Bronchial epithelial cell (primary cell): ENCODE measurements around the gene CD163L1. TPM values are rescaled to one million over a fixed set of nuclear protein-coding genes. Genes with fewer than 3 reads are reported as not detected.

ENCODE experiments used
- DNase-seq: peaks from one replicate; pipeline ENCODE4 v3.0.0-alpha.2; 2010; ENCODE audit warnings: low read depth
- FAIRE-seq: peaks from 2 replicates; lab custom pipeline; 2011; peaks lifted over from hg19 to GRCh38; lab: Jason Lieb, UNC
- H3K27me3 ChIP-seq: 2 replicates; pipeline ENCODE4 v1.5.1; 2011; ENCODE audit warnings: low read length; ENCODE audit not compliant: control insufficient read depth, insufficient read depth
- H3K36me3 ChIP-seq: 2 replicates; pipeline ENCODE4 v1.5.1; 2011; ENCODE audit warnings: low read length; ENCODE audit not compliant: control insufficient read depth, insufficient read depth
- H3K4me3 ChIP-seq: 2 replicates; pipeline ENCODE4 v1.5.1; 2011; ENCODE audit warnings: mild to moderate bottlenecking, low read depth, low read length, control low read depth
- total RNA-seq: library from RNA; depleted of rRNA; stranded (reverse); fragments of >200 nt; gene quantifications from 2 replicates; pipeline ENCODE4 v1.2.1, GENCODE V29; 2014
- TF ChIP-seq, protein P1 (sequence below): IDR thresholded peaks from 2 replicates; pipeline ENCODE4 v1.5.1; 2011; ENCODE audit warnings: mild to moderate bottlenecking, moderate library complexity, low read length, control low read depth, inconsistent platforms; ENCODE audit not compliant: insufficient read depth, severe bottlenecking

CD163L1 gene
- total RNA-seq, 1 donor from 2014 or later = not detected

DNA sequence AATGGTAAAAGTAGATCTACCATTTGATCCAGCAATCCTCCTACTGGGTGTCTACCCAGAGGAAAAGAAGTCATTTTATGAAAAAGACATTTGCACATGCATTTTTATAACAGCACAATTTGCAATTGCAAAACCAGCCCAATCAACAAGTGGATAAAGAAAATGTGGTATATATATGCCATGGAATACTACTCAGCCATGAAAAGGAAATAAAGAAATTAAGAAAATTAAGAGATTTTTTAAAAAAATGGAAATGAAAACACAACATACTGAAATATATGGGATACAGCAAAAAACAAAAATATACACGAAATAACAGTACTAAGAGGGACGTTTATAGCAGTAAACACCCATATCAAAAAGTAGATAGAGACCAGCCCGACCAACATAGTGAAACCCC lies 81.2 kb downstream of the CD163L1 start:
- DNase-seq (no peak), FAIRE-seq (no peak)
- H3K36me3 ChIP-seq = no peaks in the 10 kb centered on the region
- H3K4me3 ChIP-seq = no peak overlapping the region
- TF ChIP-seq, protein P1, sequence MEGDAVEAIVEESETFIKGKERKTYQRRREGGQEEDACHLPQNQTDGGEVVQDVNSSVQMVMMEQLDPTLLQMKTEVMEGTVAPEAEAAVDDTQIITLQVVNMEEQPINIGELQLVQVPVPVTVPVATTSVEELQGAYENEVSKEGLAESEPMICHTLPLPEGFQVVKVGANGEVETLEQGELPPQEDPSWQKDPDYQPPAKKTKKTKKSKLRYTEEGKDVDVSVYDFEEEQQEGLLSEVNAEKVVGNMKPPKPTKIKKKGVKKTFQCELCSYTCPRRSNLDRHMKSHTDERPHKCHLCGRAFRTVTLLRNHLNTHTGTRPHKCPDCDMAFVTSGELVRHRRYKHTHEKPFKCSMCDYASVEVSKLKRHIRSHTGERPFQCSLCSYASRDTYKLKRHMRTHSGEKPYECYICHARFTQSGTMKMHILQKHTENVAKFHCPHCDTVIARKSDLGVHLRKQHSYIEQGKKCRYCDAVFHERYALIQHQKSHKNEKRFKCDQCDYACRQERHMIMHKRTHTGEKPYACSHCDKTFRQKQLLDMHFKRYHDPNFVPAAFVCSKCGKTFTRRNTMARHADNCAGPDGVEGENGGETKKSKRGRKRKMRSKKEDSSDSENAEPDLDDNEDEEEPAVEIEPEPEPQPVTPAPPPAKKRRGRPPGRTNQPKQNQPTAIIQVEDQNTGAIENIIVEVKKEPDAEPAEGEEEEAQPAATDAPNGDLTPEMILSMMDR = no peak
- no peaks in the 10 kb centered on the region for H3K27me3 ChIP-seq

DNA sequence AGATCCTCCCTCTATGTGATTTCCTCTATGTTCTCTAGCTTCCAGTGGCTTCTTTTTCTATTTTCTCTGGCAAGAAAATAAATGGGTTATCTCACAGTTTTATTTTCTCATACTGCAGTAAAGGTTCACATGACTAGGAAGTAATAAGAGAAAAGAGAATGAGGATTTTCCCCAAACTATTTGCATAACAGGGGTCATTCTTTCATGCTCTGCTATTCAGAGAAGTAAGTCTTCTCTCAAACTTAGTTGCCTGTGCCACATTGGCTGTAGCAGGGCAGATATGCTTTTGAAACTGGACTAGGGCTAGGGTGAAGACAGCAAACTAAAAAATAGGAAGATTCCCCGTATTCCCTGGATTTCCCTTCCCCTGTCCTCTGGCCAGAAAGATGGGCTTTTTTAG lies 82.7 kb downstream of the CD163L1 start:
- TF ChIP-seq, protein P1 = no peak
- Histone ChIP-seq H3K27me3 (no peaks in the 10 kb centered on the region), H3K4me3 (no peak overlapping the region), H3K36me3 (no peaks in the 10 kb centered on the region)
- DNase-seq (no peak), FAIRE-seq (no peak)

DNA sequence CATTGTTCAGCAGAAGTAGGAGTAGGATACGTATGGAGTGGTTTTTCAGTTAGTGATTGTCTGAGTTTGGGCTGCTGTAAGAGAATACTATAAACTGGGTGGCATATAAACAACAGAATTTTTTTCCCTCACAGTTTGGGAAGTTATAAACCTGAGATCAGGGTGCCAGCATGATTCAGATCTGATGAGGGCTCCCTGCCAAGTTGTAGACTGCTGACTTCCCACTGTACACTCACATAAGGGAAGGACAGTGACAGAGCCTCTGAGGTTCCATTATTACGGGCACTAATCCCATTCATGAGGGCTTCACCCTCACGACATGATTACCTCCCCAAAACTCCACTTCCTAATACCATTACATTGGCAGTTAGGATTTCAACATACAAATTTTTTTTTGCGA lies 89.4 kb downstream of the CD163L1 start:
- no peak for FAIRE-seq
- peak; percentile 32 for DNase-seq
- Histone ChIP-seq H3K4me3 (no peak overlapping the region), H3K27me3 (no peaks in the 10 kb centered on the region), H3K36me3 (no peaks in the 10 kb centered on the region)
- TF ChIP-seq, protein P1 = no peak

DNA sequence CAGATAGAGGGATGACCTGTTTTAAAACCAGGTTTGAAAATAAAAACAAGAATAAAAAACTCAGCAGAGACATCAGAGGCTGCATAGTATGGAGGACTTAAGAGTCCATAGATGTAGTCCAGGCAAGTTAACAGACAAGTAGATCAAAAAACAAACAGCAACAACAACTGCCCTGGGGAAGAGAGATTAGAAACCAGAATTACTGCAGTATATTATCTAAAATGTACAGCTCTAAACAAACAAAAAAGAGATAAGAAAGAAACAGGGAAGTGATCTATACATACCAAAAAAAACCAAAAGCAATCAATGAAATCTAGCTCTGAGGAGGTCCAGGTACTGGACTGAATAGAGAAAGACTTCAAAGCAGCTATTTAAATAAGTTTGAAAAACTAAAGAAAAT lies 91.3 kb downstream of the CD163L1 start:
- H3K27me3 ChIP-seq = no peaks in the 10 kb centered on the region
- TF ChIP-seq, protein P1 = no peak

DNA sequence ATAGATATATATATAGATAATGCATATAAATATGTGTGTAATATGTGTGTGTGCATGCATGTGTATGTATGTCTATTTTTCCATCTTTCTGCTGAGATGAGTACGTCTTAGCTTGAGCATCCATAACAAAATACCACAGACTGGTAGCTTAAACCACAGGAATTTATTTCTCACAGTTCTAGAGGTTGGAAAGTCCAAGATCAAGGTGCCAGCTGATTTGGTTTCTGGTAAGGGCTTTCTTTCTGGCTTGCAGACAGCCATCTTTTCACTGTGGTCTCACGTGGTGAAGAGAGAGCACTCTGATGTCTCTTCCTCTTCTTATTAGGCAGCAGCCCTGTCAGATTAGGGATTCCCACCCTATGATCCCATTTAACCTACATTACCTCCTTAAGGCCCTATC lies 92.8 kb downstream of the CD163L1 start:
- Histone ChIP-seq H3K27me3 (no peaks in the 10 kb centered on the region), H3K4me3 (no peak overlapping the region), H3K36me3 (no peaks in the 10 kb centered on the region)
- TF ChIP-seq, protein P1 = no peak
- FAIRE-seq (no peak), DNase-seq (no peak)

More for the DNA sequence above, 91.3 kb downstream of the CD163L1 start:
- DNase-seq (no peak), FAIRE-seq (no peak)
- Histone ChIP-seq H3K4me3 (no peak overlapping the region), H3K36me3 (no peaks in the 10 kb centered on the region)

DNA sequence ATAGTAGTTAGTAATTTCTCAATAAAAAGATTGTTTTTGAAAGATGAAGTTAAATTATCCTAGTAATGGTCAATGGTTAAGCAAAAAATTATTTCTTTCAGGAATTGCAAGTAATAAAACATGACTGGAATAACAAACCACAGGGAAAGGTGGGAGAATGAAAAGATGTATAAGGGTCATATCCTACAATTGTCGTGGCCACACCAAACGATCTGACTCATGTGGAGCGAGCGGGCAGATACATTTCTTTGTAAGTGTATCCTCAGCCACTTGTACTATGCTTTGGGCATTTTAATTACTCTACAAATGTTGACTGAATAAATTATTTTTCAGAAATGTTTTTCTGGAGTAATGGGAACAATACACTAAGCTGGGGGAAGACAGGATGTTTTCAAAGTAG lies 94.5 kb downstream of the CD163L1 start:
- TF ChIP-seq, protein P1 = no peak
- no peaks in the 10 kb centered on the region for H3K27me3 ChIP-seq
- H3K36me3 ChIP-seq = no peaks in the 10 kb centered on the region
- no peak overlapping the region for H3K4me3 ChIP-seq
- no peak for FAIRE-seq
- DNase-seq = no peak
